HUES6 (cell line): Measurements from ENCODE around the gene KCNH6.

Source experiments
- H3K27ac ChIP-seq: 2 replicates; pipeline ENCODE4 v1.7.0; 2013; ENCODE audit warnings: low read depth, mild to moderate bottlenecking, low read length, inconsistent platforms
- H3K27me3 ChIP-seq: 2 replicates; pipeline ENCODE4 v1.6.1; 2013; ENCODE audit warnings: low read length; ENCODE audit not compliant: control insufficient read depth, insufficient read depth
- H3K36me3 ChIP-seq: 2 replicates; pipeline ENCODE4 v1.6.1; 2013; ENCODE audit warnings: low read length; ENCODE audit not compliant: control insufficient read depth, insufficient read depth
- H3K4me1 ChIP-seq: 2 replicates; pipeline ENCODE4 v1.6.1; 2013; ENCODE audit warnings: low read length; ENCODE audit not compliant: control insufficient read depth, insufficient read depth
- H3K4me3 ChIP-seq: 2 replicates; pipeline ENCODE4 v1.5.1; 2013; ENCODE audit warnings: low read depth, low read length
- H3K9ac ChIP-seq: one replicate; pipeline ENCODE4 v1.6.1; 2013; ENCODE audit warnings: mild to moderate bottlenecking, low read length
- H3K9me3 ChIP-seq: 2 replicates; pipeline ENCODE4 v1.6.1; 2013; ENCODE audit warnings: low read depth, low read length; ENCODE audit not compliant: control insufficient read depth, insufficient read depth

The KCNH6 gene

DNA sequence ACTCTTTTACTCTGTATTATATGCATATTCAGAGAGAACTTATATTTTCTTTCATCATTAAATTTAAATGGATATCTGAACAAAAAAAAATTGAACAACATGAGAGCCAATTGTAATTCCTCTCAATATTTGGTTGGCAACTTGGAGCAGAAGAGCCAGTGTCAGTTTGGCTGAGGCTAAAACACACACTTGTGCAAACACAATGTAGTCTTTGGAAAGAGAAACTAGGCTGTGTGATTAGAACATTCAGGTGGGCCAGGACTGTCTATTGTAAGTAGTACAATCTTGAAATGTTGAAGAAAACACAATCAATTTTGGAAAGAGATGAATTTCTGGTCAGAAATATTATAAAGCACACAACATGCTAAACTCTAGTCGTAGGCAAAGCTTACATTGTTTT lies 44.1 kb downstream of the KCNH6 start:
- Histone ChIP-seq H3K4me1 (no peaks in the 10 kb centered on the region), H3K27ac (no peak overlapping the region), H3K9ac (no peak overlapping the region), H3K27me3 (no peaks in the 10 kb centered on the region), H3K9me3 (no peaks in the 10 kb centered on the region), H3K36me3 (no peaks in the 10 kb centered on the region), H3K4me3 (no peak overlapping the region)

DNA sequence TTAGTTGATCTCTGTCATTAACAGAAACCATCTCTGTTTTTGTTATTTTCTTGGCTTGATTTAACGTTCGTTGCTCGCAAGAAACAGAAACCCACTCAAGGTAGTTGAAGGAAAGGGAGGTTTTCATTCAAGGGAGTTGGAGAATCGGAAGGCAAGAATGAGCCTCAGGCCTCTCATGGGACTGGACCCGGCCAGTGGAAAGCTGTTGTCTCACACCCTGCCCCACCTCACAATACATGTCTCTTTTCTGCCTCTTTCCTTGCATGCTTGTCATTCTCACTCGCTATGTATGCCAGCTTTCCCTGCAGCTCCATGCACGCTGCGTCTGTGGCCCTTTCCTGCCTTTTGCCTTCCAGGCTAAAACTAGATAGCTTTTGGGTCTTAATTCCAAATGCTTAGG lies 45.4 kb downstream of the KCNH6 start:
- no peaks in the 10 kb centered on the region for H3K9me3 ChIP-seq
- no peaks in the 10 kb centered on the region for H3K36me3 ChIP-seq
- no peaks in the 10 kb centered on the region for H3K27me3 ChIP-seq
- H3K4me1 ChIP-seq: no peaks in the 10 kb centered on the region
- H3K27ac ChIP-seq: no peak overlapping the region
- H3K4me3 ChIP-seq: no peak overlapping the region
- H3K9ac ChIP-seq: no peak overlapping the region

DNA sequence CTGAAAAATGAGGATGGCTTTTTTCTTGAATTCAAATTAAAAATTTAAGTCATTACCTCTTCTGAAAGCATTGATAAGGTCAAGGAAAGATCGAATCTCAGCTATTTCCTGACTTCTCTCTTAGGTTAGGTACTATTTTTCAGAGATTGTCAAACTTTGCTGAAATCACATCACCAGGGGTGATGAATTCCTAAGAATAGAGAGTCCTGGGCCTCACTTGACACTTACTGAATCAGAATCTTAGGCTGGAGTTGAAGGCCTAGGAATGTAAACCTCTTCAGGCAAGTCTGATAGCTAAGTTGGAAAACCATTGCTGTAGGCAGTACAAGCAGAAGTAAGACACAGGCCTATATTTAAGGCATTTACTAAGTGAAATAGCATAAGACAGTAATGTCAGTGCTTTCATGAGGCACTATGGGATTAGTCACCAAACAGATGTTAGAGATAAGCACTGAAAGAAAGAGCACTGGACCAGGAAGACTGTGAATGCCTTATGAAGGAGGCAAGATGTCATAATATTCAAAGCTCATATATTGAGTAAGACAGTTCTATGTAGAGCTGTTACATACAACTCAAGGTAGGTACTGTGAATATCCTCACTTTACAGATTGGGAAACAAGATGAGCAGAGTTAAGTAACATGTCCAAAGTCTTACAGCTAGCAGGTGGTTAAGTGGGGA lies 48.6 kb downstream of the KCNH6 start:
- no peak overlapping the region for H3K9ac ChIP-seq
- no peak overlapping the region for H3K27ac ChIP-seq
- no peaks in the 10 kb centered on the region for H3K4me1 ChIP-seq
- no peaks in the 10 kb centered on the region for H3K27me3 ChIP-seq
- no peaks in the 10 kb centered on the region for H3K36me3 ChIP-seq
- no peaks in the 10 kb centered on the region for H3K9me3 ChIP-seq
- H3K4me3 ChIP-seq: no peak overlapping the region

DNA sequence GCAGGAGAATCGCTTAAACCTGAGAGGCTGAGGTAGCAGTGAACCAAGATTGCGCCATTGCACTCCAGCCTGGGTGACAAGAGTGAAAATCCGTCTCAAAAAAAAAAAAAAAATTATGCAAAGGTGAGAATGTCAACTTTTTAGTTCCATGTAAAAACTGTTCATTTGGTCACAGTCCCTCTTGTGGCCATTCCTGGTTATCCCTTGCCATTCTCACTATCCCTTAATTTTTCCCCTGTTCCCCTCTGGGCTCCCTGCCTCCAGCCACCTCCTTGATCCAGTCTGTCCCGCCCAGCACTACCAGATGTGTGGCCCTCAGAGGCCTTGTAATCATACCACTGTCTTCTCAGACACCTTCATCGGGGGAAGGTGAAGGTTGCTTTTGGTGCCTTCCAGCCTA lies 50.5 kb downstream of the KCNH6 start:
- H3K9ac ChIP-seq: no peak overlapping the region
- no peak overlapping the region for H3K4me3 ChIP-seq
- H3K4me1 ChIP-seq: no peaks in the 10 kb centered on the region

GRCh38 chr17:63578027-63578768 lies 55.0 kb downstream of the KCNH6 start:
- no peaks in the 10 kb centered on the region for H3K4me1 ChIP-seq
- H3K27me3 ChIP-seq: no peaks in the 10 kb centered on the region
- no peaks in the 10 kb centered on the region for H3K9me3 ChIP-seq
- H3K9ac ChIP-seq: no peak overlapping the region
- no peak overlapping the region for H3K4me3 ChIP-seq
- H3K36me3 ChIP-seq: peaks cover 38% of the 10 kb centered on the region
- H3K27ac ChIP-seq: no peak overlapping the region

More for the DNA sequence above, 50.5 kb downstream of the KCNH6 start:
- Histone ChIP-seq H3K36me3 (0 out of 2 replicates have a peak, but pooled peaks cover 4% of the 10 kb centered on the region), H3K27me3 (no peaks in the 10 kb centered on the region), H3K27ac (no peak overlapping the region), H3K9me3 (no peaks in the 10 kb centered on the region)

- Histone ChIP-seq H3K9ac (no peak overlapping the region), H3K4me1 (no peaks in the 10 kb centered on the region), H3K27ac (no peak overlapping the region), H3K9me3 (no peaks in the 10 kb centered on the region), H3K36me3 (peaks cover 44% of the 10 kb centered on the region), H3K27me3 (no peaks in the 10 kb centered on the region), H3K4me3 (no peak overlapping the region)
Measured at GRCh38 chr17:63578769-63579111, 55.6 kb downstream of the KCNH6 start.

DNA sequence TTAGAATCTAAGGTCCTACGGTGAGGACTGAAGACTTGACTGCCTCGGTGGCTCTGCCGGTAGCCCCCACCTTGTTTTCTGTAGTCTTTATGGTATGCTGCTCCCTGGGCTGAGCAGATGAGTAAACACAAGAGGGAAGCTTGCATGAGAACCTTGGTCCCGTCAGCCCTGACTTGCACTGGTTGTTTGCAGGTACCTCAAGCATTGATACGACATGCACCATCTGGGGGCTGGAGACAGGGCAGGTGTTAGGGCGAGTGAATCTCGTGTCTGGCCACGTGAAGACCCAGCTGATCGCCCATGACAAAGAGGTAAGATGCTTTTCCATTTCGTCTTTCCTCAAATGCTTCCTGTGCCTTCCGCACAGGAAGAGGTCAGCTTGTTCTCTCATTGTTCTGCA lies 56.5 kb downstream of the KCNH6 start:
- H3K27me3 ChIP-seq: no peaks in the 10 kb centered on the region
- H3K27ac ChIP-seq: no peak overlapping the region
- H3K4me3 ChIP-seq: no peak overlapping the region
- H3K9ac ChIP-seq: no peak overlapping the region
- no peaks in the 10 kb centered on the region for H3K4me1 ChIP-seq
- no peaks in the 10 kb centered on the region for H3K9me3 ChIP-seq
- H3K36me3 ChIP-seq: peaks cover 48% of the 10 kb centered on the region

- no peak overlapping the region for H3K27ac ChIP-seq
Measured at GRCh38 chr17:63587770-63588169, 64.6 kb downstream of the KCNH6 start.

DNA sequence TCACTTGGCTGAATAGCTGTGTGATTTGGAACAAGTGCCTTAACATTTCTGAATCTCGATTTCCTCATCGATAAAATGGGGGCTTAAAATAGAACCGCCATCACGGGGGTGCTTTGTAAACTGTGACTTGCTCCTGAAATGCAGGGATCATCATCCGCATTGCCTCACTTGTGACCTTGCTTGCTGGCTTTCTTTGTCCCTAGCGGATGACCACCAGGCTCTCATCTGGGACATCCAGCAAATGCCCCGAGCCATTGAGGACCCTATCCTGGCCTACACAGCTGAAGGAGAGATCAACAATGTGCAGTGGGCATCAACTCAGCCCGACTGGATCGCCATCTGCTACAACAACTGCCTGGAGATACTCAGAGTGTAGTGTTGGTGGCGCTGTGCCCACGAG lies 65.6 kb downstream of the KCNH6 start:
- no peak overlapping the region for H3K27ac ChIP-seq
- H3K4me3 ChIP-seq: no peak overlapping the region
- no peak overlapping the region for H3K9ac ChIP-seq
- peaks cover 69% of the 10 kb centered on the region for H3K36me3 ChIP-seq
- no peaks in the 10 kb centered on the region for H3K27me3 ChIP-seq
- no peaks in the 10 kb centered on the region for H3K4me1 ChIP-seq
- H3K9me3 ChIP-seq: no peaks in the 10 kb centered on the region

More at GRCh38 chr17:63587770-63588169, 64.6 kb downstream of the KCNH6 start:
- H3K9me3 ChIP-seq: no peaks in the 10 kb centered on the region
- H3K36me3 ChIP-seq: peaks cover 78% of the 10 kb centered on the region
- H3K27me3 ChIP-seq: no peaks in the 10 kb centered on the region
- H3K4me1 ChIP-seq: no peaks in the 10 kb centered on the region
- H3K9ac ChIP-seq: no peak overlapping the region
- no peak overlapping the region for H3K4me3 ChIP-seq

- Histone ChIP-seq H3K4me1 (no peaks in the 10 kb centered on the region), H3K4me3 (no peak overlapping the region), H3K27me3 (no peaks in the 10 kb centered on the region), H3K9ac (no peak overlapping the region), H3K36me3 (peaks cover 66% of the 10 kb centered on the region), H3K9me3 (no peaks in the 10 kb centered on the region), H3K27ac (no peak overlapping the region)
Measured at GRCh38 chr17:63589646-63590045, 66.5 kb downstream of the KCNH6 start.

DNA sequence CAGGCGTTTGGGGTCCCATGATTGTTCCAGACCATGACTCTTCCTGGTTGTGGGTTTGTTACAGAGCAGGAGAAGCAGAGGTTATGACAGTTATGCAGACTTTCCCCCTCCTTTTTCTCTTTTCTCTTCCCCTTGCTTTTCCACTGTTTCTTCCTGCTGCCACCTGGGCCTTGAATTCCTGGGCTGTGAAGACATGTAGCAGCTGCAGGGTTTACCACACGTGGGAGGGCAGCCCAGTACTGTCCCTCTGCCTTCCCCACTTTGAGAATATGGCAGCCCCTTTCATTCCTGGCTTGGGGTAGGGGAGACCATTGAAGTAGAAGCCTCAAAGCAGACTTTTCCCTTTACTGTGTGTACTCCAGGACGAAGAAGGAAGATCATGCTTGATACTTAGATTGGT lies 69.6 kb downstream of the KCNH6 start:
- no peak overlapping the region for H3K4me3 ChIP-seq
- H3K27ac ChIP-seq: no peak overlapping the region
- no peak overlapping the region for H3K9ac ChIP-seq
- H3K27me3 ChIP-seq: no peaks in the 10 kb centered on the region
- H3K36me3 ChIP-seq: peaks cover 40% of the 10 kb centered on the region
- no peaks in the 10 kb centered on the region for H3K4me1 ChIP-seq
- H3K9me3 ChIP-seq: no peaks in the 10 kb centered on the region
